GM18505 (cell line): ENCODE results near the gene SLC22A2.
A peak's percentile ranks its signal among the peaks of the same experiment; 100 is the strongest.

ENCODE experiments used
- ATAC-seq: cut with Tn5 transposase; IDR thresholded peaks from one replicate; pipeline ENCODE4 v1.9.1; 2021; ENCODE audit not compliant: unreplicated experiment
- POLR2A ChIP-seq: IDR thresholded peaks from 4 replicates; pipeline ENCODE4 v1.6.1; 2011; ENCODE audit warnings: borderline replicate concordance; ENCODE audit not compliant: insufficient read depth, insufficient read length; ENCODE audit errors: extremely low read depth

The SLC22A2 gene

DNA sequence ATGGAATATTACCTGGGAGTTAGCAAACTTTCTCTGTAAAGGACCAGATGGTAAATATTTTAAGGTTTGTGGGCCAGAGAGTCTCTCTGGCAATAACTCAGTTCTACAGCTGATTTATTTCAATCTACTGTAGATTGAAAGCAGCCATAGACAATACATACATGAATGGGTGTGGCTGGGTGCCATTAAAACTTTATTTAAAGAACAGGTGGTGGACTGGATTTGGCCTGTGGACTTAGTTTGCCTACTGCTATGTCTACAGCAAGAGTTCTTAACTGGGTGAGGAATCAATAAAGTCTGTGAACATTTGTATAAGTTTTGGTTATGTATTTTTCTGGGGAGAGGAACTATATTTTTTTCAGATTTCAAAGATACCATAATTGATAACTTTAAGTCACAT, 55.1 kb downstream of the SLC22A2 start:
- no peak for TF ChIP-seq POLR2A
- no peak for ATAC-seq

DNA sequence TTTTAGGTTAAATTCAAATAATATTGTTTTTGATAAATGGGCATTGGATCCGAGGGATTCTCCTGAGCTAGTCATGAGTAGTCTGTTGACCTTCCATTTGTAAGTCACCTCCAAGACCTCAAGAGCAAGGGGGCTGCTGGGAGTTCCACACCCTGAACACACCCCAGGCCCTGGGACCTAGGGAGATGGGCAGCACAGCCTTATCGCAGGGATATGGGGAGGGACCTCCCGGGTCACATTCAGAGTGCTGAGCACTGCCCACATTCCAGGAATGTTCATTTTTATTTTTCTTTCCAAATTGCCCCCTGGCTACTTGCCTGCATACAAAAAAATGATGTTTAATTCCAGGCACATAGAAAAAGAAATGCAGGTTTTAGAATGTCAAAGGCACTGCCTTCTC, 55.5 kb downstream of the SLC22A2 start:
- no peak for TF ChIP-seq POLR2A
- no peak for ATAC-seq

DNA sequence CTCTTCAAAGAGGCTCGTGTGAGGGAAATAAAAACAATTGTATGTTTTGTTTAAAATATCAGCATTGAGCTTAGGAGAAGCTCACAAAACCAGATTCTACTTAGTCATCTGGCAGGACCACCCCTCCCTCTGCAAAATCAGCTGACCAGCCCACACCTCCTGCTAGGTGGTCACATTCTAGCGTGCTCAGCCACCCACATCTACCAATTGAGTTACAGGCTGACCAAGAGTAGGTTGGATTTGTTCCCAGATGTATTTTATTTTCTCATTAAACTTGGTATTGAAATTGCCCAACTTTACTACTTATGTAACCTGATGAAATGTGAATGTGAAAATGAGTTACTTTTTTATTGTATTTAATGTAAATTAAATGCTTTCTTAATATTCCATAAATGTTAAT, 56.2 kb downstream of the SLC22A2 start:
- no peak for TF ChIP-seq POLR2A
- ATAC-seq, result no peak

- no peak for ATAC-seq
- TF ChIP-seq POLR2A, result no peak
These were observed 57.6 kb downstream of the SLC22A2 start for GRCh38 chr6:160201061-160201460.

DNA sequence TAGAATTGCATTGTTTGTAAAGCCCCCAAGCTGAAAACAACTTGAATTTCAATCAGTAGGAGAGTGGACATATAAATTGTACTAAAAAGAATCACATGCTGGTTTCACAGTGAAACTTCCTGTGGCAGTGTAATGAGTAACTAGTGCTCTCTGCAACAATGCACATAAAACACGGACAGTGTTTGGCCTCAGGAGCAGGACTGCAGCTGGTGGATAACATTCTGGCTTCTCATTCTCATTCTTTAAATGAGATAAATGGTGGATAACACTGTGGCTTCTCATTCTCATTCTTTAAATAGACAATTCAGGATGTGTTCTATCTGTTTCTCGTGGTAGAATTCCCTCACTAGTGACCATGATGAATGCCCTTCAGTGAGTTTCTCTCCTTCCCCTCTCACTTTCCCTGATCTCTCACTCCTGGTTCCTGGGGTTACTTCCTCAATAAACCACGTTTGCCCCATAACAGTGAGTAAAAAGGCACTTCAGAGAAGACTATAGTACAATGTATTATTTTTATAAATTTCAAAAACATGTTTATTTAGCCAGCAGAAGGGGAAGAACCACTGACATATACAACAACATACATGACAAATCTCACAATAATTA, 59.9 kb downstream of the SLC22A2 start:
- ATAC-seq, result peak; percentile 83
- no peak for TF ChIP-seq POLR2A

DNA sequence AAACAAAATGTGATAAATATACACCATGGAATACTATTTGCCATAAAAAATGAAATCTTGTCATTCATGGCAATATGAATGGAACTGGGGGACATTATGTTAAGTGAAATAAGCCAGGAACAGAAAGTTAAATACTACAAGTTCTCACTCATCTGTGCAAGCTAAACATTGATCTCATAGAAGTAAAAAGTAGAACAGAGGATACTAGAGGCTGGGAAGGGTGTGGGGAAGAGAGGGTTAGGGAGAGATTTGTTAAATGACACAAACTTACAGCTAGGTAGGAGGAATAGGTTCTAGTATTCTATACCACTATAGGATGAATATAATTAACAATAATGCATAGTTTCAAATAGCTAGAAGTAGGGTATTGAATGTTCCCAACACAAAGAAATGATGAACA, 61.0 kb downstream of the SLC22A2 start:
- ATAC-seq, result no peak

DNA sequence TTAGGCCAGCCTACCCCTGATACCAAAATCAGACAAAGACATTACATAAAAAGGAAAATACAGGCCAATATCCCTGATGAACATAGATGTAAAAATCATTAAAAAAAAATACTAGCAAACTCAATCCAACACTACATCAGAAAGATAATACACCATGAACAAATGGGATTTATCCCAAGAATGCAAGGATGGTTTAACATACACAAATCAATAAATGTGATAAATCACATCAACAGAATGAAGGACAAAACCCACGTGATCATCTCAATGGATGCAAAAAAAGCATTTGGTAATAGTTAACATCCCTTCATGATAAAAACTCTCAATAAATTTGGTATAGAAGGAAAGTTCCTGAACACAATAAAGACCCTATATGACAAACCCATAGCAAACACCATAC, 63.8 kb downstream of the SLC22A2 start:
- ATAC-seq, result no peak
- no peak for TF ChIP-seq POLR2A

More for the DNA sequence above, 61.0 kb downstream of the SLC22A2 start:
- no peak for TF ChIP-seq POLR2A

DNA sequence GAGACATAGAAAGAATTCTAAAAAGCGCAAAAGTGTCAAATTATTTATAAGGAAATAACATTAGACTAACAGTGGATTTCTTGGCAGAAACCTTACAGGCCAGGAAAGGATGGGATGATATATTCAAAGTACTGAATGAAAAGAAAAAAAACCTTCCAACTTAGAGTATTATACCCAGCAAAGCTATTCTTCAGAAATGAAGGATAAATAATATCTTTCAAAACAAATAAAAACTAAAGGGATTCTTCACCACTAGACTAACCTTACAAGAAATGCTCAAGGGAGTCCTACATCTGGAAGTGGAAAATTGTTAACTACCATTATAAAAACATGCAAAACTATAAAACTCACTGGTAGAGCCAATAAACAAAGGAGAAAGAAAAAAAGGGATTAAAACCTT, 65.8 kb downstream of the SLC22A2 start:
- TF ChIP-seq POLR2A, result no peak
- ATAC-seq, result no peak

GRCh38 chr6:160190973-160191372, 67.6 kb downstream of the SLC22A2 start:
- no peak for ATAC-seq
- TF ChIP-seq POLR2A, result no peak

GRCh38 chr6:160190081-160190480, 68.5 kb downstream of the SLC22A2 start:
- TF ChIP-seq POLR2A, result no peak
- ATAC-seq, result no peak

- no peak for ATAC-seq
- TF ChIP-seq POLR2A, result no peak
These were observed 69.8 kb downstream of the SLC22A2 start for GRCh38 chr6:160188773-160189172.

DNA sequence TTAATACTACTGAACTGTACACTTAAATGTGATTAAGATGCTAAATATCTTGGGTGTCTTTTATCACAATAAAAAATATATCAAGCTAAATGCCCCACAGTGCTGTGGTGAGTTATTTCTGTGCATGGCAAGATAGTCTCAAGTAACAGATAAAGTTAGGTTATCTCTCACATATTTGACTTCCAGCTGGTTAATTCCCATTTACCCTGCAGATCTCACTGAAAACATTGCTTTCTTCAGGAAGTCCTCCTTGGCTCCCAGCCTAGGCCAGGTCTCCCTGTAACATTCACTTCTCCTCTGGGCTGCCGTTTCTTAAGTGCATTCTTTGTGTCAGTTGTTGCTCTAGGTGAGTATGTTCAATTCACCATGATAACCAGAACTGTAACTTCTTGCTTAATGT, 77.9 kb downstream of the SLC22A2 start:
- TF ChIP-seq POLR2A, result no peak
- no peak for ATAC-seq

- ATAC-seq, result no peak
These were observed 80.3 kb downstream of the SLC22A2 start for GRCh38 chr6:160178271-160178670.

GRCh38 chr6:160177220-160177619, 81.4 kb downstream of the SLC22A2 start:
- ATAC-seq, result no peak
- TF ChIP-seq POLR2A, result no peak

More at GRCh38 chr6:160178271-160178670, 80.3 kb downstream of the SLC22A2 start:
- no peak for TF ChIP-seq POLR2A

DNA sequence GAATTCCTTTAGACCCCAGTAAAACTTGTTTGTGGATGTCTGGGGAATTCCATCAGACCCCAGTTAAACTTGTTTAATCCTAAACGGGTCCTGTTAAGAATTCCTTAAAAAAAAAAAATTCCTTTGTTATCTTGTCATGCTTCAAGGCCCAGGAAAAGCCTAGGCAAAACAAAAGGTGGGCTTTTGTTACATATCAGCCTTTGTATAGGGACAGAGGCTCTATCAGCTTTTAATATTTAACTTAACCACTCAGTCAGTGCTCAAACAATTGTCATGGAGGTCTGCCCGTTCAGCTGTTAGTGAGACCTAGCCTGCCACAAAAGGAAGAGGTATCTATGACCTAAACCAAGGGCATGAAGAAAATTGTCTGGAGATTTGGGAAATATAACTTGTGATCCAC, 83.9 kb downstream of the SLC22A2 start:
- TF ChIP-seq POLR2A, result no peak
- ATAC-seq, result no peak
